Fibroblast of villous mesenchyme (primary cell): ENCODE results near the gene CUL9. TPM values are rescaled to one million over a fixed set of nuclear protein-coding genes. Genes with fewer than 3 reads are reported as not detected.

ENCODE experiments used
- DNase-seq: peaks from one replicate; pipeline ENCODE4 v3.0.0-alpha.2; 2010; ENCODE audit warnings: low read depth
- H3K4me3 ChIP-seq: 2 replicates; pipeline ENCODE4 v1.5.1; 2011; ENCODE audit warnings: low read depth, mild to moderate bottlenecking, low read length
- CTCF ChIP-seq: IDR thresholded peaks from 2 replicates; pipeline ENCODE4 v1.5.1; 2012; ENCODE audit warnings: low read depth, mild to moderate bottlenecking, low read length; ENCODE audit not compliant: insufficient read depth
- total RNA-seq: library from RNA; depleted of rRNA; stranded (reverse); fragments of >200 nt; gene quantifications from 2 replicates; pipeline ENCODE4 v1.2.3, GENCODE V29; 2012

CUL9 gene
- total RNA-seq, 1 donor: 23.3 TPM

DNA sequence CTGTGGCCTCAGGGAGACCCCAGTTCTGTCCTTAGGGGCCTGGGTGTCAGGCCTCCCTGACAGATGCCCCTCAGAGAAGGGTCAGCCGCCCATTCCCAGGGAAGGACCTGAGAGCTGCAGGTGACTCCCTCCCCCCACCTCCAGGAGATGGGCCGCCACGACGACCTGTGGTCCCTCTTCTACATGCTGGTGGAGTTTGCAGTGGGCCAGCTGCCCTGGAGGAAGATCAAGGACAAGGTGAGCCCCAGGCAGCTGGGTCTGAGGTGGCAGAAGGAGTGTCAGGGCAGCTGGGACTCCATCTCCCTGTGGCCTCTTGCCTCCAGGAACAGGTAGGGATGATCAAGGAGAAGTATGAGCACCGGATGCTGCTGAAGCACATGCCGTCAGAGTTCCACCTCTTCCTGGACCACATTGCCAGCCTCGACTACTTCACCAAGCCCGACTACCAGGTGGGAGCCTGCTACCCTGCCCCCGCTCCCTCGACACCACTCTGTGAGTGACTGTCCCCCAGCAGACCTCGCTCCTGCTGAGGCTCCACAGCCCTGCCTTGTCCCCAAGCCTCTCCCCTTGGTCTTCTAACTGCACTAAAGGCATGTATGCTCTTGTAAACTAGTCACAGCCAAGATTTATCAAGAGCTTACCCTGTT is 73.5 kb downstream of the CUL9 start:
- no peak for DNase-seq
- TF ChIP-seq CTCF: no peak
- H3K4me3 ChIP-seq: no peak overlapping the region

GRCh38 chr6:43256670-43257366 is 74.8 kb downstream of the CUL9 start:
- TF ChIP-seq CTCF: no peak
- no peak overlapping the region for H3K4me3 ChIP-seq
- no peak for DNase-seq

- TF ChIP-seq CTCF: no peak
- DNase-seq: no peak
- no peak overlapping the region for H3K4me3 ChIP-seq
Measured at GRCh38 chr6:43257367-43258145, 75.6 kb downstream of the CUL9 start.

DNA sequence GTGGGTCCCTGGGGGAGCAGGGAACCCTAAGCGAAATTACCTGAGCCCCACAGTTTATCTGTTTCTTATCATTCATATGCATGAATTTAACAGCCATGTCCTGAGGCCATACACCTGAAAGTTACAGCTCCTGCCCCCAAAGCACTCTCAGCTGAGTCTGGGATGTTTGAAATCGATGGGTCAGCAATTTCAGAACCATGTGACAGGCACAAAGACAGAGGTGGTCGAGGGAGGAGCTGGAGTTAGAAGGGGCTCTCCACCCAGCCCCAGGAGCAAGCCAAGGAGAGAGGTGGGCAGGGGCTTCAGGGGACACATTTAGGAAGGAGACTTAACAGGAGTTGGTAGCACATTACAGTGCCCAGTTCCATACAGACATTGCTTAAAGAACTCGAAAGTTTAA is 76.2 kb downstream of the CUL9 start:
- DNase-seq: no peak
- H3K4me3 ChIP-seq: no peak overlapping the region
- TF ChIP-seq CTCF: no peak

DNA sequence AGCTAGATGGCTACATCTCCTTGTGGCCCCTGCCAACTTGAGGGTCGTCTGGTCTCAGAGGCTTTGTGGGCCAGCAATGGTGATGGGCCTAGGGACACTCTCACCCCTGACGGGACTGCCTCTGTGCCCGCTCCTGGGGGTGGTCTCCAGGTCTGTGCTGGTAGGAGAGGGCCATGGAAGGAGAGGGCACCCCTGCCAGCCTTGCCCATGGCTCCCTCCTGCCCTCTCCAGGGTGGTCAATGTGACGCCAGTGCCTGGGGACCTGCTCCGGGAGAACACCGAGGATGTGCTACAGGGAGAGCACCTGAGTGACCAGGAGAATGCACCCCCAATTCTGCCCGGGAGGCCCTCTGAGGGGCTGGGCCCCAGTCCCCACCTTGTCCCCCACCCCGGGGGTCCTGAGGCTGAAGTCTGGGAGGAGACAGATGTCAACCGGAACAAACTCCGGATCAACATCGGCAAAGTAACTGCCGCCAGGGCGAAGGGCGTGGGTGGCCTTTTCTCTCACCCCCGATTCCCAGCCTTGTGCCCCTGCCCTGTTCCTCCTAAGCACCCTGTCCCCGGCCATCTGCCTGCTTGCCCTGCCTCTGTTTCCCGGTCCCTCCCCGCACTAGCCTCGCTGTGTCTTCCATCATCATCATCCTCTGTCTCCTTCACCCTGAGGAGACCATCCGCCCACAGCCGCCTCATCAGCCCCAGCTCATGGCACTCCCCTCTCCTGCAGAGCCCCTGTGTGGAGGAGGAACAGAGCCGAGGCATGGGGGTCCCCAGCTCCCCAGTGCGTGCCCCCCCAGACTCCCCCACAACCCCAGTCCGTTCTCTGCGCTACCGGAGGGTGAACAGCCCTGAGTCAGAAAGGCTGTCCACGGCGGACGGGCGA is 77.1 kb downstream of the CUL9 start:
- no peak for DNase-seq
- no peak overlapping the region for H3K4me3 ChIP-seq
- no peak for TF ChIP-seq CTCF

DNA sequence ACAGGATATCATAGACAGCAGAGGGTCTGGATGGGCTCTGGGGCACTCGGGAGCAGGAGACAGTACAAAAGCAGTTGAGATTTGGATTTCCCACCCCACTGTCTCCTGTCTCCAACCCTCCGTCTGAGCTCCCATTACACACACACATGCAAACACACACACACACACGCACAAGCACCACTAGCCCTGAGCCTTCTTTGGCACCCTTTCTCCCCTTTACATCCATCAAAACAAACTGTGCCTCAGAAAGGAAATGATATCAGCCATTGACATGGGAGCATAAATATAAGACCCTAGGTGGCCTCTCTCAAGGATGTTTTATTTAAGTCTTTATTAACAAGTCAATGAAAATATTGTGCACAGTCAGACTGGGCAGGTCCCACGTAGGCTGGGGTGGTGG is 78.8 kb downstream of the CUL9 start:
- TF ChIP-seq CTCF: no peak
- no peak overlapping the region for H3K4me3 ChIP-seq
- no peak for DNase-seq
